HG03175 (cell line): ENCODE results near the gene SPECC1L.
A peak's percentile ranks its signal among the peaks of the same experiment; 100 is the strongest.

Experiments used
- ATAC-seq: cut with Tn5 transposase; IDR thresholded peaks from one replicate; pipeline ENCODE4 v1.9.1; 2021; ENCODE audit warnings: mild to moderate bottlenecking, moderate library complexity; ENCODE audit not compliant: unreplicated experiment

SPECC1L gene

DNA sequence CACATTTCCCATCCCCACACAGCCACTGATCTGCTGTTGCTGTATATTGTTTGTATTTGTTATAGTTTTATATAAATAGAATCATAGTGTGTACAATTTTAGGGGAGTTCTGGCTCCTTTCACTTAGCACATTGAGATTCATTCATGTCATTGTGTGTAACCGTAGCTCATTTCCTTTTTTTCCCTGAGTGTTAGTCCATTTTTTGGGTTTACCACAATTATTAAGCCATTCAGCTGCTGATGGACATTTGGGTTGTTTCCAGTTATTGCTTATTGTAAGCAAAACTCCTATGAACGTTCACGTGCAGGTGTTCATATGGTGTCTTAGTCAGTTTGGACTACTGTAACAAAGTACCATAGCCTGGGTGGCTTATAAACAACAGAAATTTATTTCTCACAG, 123.2 kb downstream of the SPECC1L start:
- no peak for ATAC-seq

DNA sequence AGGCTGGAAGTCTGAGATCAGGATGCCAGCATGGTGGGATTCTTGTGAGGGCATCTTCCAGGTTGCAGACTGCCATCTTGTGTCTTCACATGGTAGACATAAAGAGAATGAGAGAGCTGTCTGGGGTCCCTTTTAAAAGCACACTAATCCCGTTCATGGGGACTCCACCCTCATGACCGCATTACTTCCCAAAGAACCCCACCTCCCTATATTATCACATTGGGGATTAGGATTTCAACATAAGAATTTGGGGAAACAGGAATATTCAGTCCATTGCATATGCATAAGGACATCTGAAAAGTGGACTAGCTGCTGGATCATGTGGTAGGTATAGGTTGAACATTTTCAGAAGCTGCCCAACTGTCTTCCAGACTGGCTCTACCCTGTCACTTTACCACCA, 123.6 kb downstream of the SPECC1L start:
- ATAC-seq = no peak

DNA sequence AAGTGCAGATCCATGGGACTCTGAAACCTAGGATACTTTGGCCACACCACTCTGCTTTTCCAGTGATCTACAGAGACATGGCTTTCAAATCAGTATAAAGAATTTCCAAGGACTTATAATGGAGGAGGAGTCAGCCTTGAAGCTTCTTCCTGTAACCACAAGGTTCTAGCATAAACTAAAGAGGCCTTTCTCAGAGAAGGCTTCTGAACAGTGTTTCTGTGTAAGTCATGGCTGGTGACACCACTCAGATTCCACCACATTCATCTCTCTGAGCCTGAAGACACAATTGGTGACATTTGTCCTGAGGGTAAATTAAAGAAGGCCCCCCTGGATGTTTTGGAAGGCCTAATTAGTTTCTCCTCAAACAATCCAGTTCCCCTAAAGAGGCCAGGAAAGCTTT, 127.8 kb downstream of the SPECC1L start:
- no peak for ATAC-seq

DNA sequence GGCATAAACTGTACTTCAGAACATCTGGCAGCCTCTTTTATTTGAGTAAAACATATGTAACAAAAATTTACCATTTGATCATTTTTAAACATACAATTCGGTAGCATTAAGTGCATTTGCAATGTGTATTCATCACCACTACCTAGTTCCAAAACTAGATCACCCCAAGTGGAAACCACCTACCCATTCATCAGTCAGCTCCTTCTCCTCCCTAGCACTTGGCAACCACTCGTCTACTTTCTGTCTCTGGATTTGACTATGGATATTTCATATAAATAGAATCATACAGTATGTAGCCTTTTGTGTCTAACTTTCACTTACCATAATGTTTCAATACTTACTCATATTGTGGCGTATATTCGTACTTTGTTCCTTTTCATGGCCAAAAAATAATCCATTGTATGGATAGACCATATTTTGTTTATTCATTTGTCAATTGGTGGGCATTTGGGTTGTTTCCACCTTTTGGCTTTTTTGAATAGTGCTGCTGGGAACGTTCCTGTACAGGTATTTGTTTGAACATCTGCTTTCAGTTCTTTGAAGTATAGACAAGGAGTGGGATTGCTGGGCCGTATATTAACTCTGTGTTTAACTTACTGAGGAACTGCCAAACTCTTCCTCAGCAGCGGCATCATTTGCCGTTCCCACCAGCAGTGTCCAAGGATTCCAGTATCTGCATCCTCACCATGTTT, 129.5 kb downstream of the SPECC1L start:
- ATAC-seq = no peak

DNA sequence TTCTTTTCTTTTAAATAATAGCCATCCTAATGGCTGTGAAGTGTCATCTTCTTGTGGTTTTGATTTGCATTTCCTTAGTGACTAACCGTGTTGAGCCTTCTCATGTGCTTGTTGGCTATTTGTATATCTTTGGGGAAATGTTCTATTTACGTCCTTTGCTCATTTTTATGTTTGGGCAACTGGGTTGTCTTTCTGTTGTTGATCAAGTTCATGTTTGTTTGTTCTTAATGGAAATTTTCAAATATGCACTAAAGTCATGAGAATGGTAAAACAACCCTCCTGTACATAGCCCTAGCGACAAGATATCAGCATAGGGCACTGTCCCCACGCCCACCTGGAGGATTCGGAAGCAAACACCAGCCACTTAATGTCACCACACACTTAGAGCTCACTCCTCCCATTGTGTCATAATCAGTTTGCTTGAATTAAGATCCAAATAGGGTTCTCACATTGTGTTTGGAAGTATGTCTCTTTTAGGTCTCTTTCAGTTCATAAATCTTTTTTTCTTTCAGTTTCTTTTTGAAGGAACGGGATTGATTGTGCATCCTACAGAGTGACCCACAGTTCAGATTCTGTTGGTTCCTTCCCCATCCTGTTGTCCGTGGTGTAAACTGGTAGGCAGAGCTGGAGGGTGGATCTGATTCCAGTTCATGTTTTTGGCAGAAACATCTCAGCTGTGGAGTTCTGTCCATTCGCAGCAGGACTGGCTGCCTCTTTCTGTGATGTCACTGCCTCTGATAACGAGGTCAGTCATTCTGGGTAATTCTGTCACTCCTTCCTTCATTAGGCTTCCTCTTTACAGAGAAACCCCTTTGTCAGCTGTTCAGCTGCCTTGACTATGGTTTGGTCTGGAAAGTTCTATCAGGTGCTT, 130.3 kb downstream of the SPECC1L start:
- ATAC-seq = peak; percentile 47

DNA sequence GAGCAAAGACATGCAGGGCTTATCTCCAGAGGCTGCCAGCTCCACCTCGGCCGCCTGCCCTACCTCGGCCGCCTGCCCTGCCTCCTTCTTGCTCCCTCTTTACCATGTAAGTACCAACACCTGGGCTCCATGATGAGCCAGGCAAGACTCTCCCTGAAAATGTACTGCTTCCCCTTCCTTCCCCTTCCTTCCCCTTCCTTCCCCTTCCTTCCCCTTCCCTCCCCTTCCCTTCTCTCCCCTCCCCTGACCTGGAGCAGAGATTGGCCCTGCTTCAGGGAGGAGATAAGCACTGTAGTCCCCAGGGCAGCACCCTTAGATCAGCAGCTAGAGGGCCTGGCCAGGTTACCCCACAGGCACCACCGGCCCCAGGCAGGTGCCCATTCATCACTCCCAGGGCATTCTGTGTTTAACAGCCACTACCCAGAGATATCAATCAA, 131.3 kb downstream of the SPECC1L start:
- no peak for ATAC-seq

DNA sequence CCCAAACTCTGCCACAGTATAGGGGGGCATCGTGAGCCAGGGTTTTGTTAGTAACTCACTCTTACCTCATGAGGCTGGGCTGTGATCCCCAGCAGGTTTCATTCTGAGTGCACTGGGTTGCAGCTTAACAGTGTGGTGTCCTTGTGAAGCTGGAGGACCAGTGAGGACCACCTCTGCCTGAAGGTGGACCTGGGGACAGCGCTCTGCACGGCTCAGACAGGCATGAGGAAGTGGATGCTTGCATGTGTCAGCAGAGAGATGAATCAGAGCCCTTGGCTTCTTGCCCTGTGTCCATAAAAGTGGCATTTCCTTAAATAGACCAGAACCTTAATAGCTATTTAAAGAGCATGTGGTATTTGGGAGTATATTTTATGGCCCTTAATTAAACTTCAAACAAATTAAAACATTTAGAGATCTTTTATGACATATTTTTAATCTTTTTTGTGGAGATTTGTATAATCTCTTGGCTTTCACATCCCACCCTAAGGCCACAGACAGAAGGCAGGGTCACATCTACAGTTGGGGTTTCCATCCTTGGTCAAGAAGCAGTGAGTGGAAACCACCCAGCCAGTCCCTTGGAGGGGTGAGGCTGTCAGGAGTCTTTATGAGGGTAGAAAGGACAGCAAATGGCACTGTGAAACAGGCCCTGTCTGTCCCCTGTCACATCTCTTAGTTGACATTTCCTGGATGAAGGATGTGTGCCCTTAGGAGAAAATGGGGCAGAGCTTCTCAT, 132.0 kb downstream of the SPECC1L start:
- ATAC-seq = no peak

DNA sequence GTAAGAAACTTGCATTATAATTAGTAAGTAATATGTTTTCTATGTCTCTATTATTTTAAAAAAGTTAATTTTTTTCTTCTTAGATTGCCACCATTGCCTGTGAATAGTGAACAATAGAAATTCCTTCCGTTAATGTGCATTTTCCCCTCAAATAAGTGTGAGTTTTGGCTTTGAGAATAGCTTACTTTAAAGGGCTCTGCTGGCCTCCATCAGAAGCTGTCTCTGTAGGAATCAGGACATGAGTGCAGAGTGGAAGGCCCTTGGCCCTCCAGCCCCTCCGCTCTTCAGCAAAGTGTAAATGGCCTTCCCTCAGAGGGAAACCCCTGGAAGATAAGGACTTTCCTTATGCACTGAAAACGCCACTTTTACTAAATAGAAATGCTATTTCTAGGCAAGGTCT, 132.7 kb downstream of the SPECC1L start:
- no peak for ATAC-seq

DNA sequence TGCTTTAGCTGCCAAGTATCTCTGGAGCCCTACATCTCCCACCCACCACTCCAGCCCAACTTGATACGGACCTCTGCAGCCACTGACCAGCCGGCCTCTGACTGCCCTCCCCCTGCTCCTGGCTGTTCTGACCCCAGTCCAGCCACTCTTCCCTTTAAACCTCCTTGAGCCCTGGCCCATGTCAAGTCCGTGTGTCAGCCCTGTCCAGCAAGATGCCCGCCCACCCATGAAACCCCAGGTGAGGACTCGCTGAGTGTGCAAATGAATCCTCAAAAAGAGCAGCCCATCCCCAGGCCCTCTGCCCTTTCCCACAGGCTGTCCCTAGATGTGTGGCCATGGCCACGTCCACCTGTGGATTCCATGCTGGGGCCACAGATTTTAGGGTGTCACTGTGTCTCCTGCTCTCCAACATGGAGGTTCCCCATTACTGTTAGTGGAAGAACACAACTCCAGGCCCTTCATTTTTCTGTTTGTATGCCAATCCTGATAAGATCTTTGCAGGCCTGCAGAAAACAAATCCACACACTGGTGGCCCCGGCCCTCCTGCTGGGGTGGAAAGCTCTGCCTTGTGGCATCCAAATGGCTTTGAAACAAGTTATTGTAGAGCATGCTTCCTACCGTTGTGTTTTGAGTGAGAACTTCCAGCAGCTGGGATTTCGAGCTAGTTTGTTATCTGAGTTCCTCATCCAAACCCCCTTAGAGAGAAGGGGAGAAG, 134.1 kb downstream of the SPECC1L start:
- ATAC-seq = no peak

DNA sequence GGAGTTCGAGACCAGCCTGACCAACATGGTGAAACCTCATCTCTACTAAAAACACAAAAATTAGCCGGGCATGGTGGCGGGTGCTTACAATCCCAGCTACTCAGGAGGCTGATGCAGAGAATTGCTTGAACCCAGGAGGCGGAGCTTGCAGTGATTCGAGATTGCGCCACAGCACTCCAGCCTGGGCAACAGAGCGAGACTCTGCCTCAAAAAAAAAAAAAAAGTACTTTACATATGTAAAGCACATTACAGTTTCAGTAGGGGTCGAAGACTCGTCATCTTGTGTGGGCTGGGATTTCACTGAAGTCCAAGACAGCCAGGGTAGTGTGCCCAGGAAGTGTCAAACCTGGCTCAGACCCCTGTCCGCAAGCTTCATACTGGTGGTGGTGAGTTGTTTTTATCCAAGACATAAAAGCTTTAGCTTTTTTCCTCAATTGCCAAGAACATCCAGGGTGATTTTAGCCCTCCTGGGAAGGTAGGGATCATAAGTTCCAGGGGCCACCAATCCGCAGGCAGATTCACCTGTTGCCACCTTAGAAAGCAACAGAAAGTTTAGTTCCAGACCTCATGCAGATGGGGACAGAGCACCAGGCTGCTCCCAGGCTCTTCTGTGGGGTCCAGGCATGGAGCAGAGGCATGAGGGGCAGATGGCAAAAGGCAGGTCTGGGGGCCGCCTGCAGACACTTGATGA, 135.1 kb downstream of the SPECC1L start:
- ATAC-seq = no peak

DNA sequence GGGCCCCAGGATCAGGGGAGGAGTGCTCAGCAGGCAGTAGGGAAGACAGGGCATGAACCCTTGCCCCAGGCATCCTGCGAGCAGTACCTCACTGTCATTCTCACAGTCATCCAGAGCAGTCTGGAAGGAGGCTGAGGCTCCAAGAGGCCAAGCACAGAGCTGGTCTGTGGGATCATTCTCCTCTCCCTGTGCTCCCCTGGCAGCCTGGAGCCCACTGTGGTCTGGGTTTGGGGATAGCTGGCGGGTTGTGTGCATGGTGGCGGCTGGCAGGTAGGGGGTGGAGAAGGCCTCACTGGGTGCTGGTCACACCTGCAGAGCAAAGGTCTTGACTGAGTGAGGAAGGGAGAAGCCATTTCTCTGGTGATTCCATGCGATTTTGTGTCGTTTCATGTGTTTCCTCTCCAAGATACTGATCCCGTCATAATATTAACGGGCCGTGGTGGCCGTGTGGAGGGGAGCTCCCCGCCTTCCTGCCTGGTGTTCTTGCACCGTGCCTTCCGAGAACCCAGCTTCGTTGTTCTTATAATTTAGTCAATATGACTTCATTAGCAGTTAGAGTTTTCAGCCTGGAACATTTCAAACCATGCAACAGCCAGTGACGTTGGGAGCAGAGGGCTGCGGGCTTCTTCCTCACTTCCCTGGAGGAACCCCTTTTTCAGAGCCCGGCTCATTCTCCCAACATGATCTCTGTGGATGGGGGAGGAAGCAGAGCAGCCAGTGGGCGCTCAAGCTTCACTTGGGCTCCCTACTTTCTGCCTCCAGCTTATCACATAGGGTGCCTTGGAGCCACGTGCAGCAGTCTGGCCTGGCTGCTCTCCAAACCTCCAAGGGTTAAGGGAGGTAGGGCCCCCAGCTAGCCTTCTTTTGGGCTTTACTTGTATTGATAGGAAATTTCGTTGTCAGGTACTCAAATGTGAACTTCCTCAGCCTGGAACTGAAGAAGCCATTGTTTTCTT, 136.0 kb downstream of the SPECC1L start:
- no peak for ATAC-seq

DNA sequence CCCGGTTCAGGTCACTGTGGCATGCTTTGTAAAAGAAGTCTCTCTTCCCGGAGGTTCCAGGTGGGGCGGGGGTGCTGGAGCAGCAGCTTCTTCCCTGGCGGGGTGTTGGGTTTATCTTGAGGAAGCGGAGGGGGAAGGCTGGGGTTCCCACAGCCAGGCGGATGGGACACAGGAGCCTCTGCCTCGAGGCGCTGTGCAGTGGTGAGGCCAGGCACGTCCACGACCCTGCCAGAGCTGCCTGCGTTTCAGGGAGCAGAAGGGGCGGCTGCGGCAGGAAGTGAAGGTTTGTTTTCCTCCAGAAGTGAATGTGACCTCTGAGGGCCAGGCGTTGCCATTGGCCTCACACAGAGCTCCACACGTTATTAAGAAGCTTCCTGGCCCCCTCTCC, 136.6 kb downstream of the SPECC1L start:
- no peak for ATAC-seq

DNA sequence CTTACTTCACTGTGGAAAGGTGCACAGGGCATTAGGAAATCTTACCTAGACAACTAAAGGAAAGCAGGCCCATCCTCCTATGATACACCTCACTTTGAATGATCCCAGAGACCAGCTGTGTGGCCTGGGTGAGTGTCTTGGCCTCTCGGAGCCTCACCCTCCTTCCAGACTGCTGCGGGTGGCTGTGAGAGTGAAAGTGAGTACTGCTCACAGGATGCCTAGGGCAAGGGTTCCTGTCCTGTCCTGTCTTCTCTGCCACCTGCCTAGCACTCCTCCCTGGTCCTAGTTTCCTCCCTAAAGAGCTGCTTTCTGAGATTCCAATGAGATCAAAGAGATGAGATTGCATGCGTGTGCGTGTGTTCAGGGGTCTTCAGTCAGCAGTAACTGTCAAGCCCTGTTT, 137.3 kb downstream of the SPECC1L start:
- no peak for ATAC-seq

DNA sequence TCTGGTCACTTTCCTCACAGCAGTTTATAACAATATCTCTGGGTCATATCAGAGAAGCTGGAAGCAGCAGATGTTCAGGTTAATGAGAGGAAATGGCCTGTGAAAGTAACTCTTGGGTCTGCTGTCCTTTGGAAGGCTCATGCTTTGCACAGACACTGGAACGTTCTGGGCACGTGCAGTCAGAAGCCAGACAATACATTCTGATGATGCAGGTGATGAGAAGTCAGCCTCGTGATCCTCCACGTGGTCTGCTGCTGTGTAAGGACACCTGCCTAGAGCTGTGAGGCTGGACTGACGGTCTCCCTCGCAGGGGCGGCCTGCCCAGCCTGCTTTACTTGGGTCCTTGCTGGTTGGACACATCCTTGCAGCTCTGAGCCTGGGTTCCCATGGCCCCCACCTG, 138.0 kb downstream of the SPECC1L start:
- no peak for ATAC-seq

DNA sequence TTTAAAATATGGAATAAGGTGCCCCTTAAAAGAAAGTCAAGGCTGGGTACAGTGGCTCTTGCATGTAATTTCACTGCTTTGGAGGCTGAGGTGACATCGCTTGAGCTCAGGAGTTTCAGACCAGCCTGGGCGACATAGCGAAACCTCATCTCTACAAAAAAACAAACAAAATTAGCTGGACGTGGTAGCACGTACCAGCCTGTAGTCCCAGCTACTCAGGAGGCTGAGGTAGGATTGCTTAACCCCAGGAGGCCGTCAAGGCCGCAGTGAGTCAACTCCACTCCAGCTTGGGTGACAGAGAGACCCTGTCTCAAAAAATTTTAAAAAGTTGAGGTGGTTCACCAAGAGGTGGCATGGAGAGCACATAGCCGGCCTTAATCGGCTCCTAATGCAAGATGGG, 139.1 kb downstream of the SPECC1L start:
- no peak for ATAC-seq

DNA sequence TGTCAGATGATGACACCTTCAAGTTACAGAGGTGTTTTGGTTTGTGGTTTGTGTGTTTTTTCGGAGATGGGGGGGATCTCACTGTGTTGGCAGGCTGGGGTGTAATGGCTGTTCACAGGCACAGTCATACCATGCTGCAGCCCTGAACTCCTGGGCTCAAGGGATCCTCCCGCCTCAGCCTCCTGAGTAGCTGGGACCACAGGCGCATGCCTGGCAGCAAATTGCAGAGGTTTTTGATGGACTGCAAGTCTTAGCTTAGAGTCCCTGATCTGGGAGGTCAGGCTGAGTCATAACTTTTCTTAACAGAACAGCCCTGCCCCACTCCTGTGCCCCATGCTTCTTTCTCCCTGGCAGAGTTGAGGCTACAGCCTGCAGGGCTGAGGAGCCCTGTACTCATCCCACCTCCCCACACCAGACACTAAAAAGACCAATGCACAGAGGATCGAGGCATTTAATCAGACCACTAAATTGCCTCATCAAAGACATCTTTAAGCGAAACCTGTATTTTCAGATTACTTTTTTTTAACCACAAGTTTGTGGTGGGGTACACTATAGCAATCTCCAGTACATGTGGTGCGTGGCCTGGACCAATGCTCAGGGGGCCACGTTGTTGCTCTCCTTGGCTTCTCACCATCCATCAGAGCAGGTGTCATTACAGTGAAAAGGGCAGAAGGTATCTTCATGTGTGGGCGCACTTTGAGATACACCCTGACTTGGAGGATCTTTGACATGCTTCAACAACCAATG, 139.7 kb downstream of the SPECC1L start:
- ATAC-seq = no peak

DNA sequence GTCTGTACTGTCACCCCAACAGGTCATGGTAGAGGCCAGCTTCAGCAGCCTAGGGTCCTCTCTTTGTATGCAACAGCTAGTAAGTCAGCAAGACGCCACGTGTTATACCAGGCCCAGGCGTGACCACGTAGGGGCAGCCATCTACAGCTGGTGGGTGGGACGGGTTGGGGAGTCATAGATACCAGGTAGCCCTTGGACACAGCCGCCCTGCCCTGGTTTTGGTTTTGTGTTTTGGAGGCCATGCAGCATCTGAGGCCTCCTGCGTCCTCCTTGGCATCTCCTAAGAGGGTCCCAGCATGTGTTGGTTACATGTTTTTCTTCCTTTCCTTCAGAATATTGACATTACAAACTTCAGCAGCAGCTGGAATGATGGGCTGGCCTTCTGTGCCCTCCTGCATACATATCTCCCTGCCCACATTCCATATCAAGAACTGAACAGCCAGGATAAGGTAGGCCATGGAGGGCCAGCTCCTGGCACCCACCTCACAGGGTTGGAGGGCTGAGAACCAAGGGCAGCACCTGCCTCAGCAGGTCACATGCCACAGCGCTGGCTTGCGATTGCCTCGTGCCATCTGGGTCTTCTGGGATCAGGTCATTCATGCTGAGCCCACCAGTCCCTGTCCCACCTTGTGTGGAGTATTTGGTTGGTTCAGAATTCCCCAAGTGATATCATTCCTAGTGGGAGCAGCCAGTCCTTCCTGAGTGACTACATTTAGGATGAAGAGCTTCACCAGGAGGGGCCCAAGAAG, 140.8 kb downstream of the SPECC1L start:
- ATAC-seq = no peak

DNA sequence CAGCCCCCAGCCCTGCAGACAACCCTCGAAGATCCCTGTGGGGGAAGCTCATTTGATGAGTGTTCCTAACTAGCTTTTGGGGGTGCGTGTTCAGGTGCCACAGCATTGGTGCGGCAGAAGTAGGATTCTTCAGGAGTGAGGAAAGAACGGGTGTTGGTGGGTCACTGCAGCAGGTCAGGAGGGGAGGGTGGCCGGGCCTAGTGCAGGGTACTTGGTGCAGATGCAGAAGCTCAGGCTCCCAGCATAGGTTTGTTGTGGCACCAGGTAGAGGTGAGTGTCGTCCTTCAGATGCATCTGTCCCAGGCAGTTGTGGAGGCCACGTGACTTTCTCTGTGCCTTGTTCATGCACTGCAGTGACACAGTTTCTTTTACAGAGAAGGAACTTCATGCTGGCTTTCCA, 141.6 kb downstream of the SPECC1L start:
- ATAC-seq = no peak
